IPS DF 4.7 (cell line): ENCODE results near the gene SLC10A1.

ENCODE experiments used
- DNase-seq: peaks from one replicate; pipeline ENCODE4 v3.0.0-alpha.2; 2013; ENCODE audit warnings: low spot score; ENCODE audit errors: extremely low read depth

SLC10A1 gene

GRCh38 chr14:69808919-69809808, 12.1 kb upstream of the SLC10A1 start:
- no peak for DNase-seq

- no peak for DNase-seq
These were observed 10.2 kb upstream of the SLC10A1 start for GRCh38 chr14:69807192-69807591.

GRCh38 chr14:69804902-69805301, 7.9 kb upstream of the SLC10A1 start:
- DNase-seq, result no peak

- DNase-seq, result no peak
These were observed 6.7 kb upstream of the SLC10A1 start for GRCh38 chr14:69803753-69804152.

- no peak for DNase-seq
These were observed 1.3 kb upstream of the SLC10A1 start for GRCh38 chr14:69798339-69798735.

- DNase-seq, result no peak
These were observed 715 bp upstream of the SLC10A1 start for GRCh38 chr14:69797573-69798338.

GRCh38 chr14:69795691-69796090, 1.4 kb downstream of the SLC10A1 start:
- no peak for DNase-seq

- DNase-seq, result no peak
These were observed 2.2 kb downstream of the SLC10A1 start for GRCh38 chr14:69794791-69795190.

- DNase-seq, result no peak
These were observed 4.1 kb downstream of the SLC10A1 start for GRCh38 chr14:69792887-69793421.

- no peak for DNase-seq
These were observed 7.9 kb downstream of the SLC10A1 start for GRCh38 chr14:69789118-69789640.

- no peak for DNase-seq
These were observed 10.4 kb downstream of the SLC10A1 start for GRCh38 chr14:69786603-69787002.

- no peak for DNase-seq
These were observed 12.1 kb downstream of the SLC10A1 start for GRCh38 chr14:69784942-69785341.

- no peak for DNase-seq
These were observed 16.1 kb downstream of the SLC10A1 start for GRCh38 chr14:69780952-69781351.

GRCh38 chr14:69780092-69780491, 16.9 kb downstream of the SLC10A1 start:
- no peak for DNase-seq

GRCh38 chr14:69779088-69779487, 18.0 kb downstream of the SLC10A1 start:
- DNase-seq, result no peak

GRCh38 chr14:69776875-69777453, 20.1 kb downstream of the SLC10A1 start:
- DNase-seq, result no peak

- DNase-seq, result no peak
These were observed 22.0 kb downstream of the SLC10A1 start for GRCh38 chr14:69775012-69775411.

- no peak for DNase-seq
These were observed 23.3 kb downstream of the SLC10A1 start for GRCh38 chr14:69773571-69774276.

GRCh38 chr14:69772082-69773017, 24.7 kb downstream of the SLC10A1 start:
- DNase-seq, result no peak

GRCh38 chr14:69771136-69771535, 25.9 kb downstream of the SLC10A1 start:
- no peak for DNase-seq
